ENCODE results near the gene POLDIP2. TPM values are rescaled to one million over a fixed set of nuclear protein-coding genes. Genes with fewer than 3 reads are reported as not detected.

The POLDIP2 gene
- total and polyA plus RNA-seq, 2 of the 4 experiments (the other 2 are of a cell fraction), result 66.7 to 77.8 TPM

GRCh38 chr17:28346199-28346580 lies 11.1 kb downstream of the POLDIP2 start (continued):
- TF ChIP-seq MAZ (IDR thresholded peaks at IDR 0.05; ENCODE audit: borderline replicate concordance, low read depth, low read length), result no peak

DNA sequence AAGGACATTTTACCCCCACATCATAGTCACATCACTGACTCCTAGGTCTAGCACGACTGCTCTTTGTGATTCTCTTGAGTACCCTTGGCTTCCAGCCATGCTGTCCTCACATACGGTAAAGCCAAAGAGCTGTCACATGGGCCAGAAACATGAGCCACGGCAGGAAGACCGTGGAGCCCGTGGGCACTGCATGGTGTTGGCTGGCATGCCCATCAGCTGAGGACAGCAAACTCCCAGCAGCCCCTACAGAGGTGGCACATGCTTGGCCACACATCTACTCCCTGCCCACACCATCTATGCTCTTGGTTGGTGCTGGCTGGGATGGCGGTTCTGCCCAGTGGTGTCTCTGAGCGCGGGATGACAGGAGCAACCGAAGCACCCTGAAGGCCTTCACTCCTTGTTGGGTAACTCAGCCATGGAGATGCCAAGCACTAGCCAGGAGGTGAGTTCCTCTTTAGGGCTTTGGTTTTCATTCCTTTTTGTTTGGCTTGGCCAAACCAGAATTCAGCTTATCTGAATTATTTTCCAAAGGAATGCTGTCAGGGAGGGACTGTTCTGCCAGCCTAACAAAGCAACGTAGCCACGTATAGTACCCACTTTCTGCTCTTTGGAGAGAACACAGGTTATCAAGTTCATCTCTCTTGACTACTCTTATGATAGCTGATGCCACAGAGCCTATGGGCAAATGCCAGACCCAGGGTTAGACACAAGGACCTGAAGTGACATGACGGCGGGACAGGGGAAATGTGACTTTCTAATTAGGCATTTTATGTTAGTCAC lies 11.7 kb downstream of the POLDIP2 start:
- H2BK15ac ChIP-seq (ENCODE audit: low read depth, low read length), result no peak overlapping the region
- in situ Hi-C loops (cut with MboI; ENCODE audit: low sequenced_read_pairs) (loop anchor here (25.0 kb wide), 1 partner anchor 808 kb away; no protein-coding TSS in a partner anchor), dilution Hi-C loops (cut with HindIII; ENCODE audit: low sequenced_read_pairs, unreplicated experiment) (no loop called here), intact Hi-C loops (cut with micrococcal nuclease) (loop anchor here (2.0 kb wide), 1 partner anchor 541 kb away; no protein-coding TSS in a partner anchor)
- no peak overlapping the region for H4K91ac ChIP-seq (ENCODE audit: insufficient read depth, low read depth, low read length)
- 0 out of 2 replicates have a peak overlapping the region, but pooled peaks have one; percentile 66 for H3K23ac ChIP-seq (ENCODE audit: low read depth, low read length)
- no peak overlapping the region for H3K9ac ChIP-seq (ENCODE audit: low read depth, low read length)
- H2AK9ac ChIP-seq (replicated peaks; ENCODE audit: low read depth, low read length, poor library complexity), result no peak overlapping the region
- H4K5ac ChIP-seq (ENCODE audit: low read depth, low read length), result peak overlapping the region; percentile 35; the same call in 1 of the 2 replicates
- H3K27me3 ChIP-seq (ENCODE audit: control insufficient read depth, insufficient read depth, low read length), result no peaks in the 10 kb centered on the region
- ChIA-PET POLR2A (ENCODE audit: unreplicated experiment) (interaction anchor here (2.8 kb wide), 1 partner anchor 12 kb away, joined by 9 read pairs; the partner anchor contains the start of gene POLDIP2), CTCF (interaction anchor here (0.6 to 1.7 kb wide), 2 partner anchors 305 to 452 kb away, joined by 4 to 5 read pairs; partner anchors contain the start of gene LYRM9)
- WGBS, 2 experiments (ENCODE audit: extremely low coverage in 2 of 2, insufficient read length in 1 of 2), result 60% methylated on average over 7 of the region's 13 CpGs; no CpG with 5 or more reads in 1 of the 2 experiments
- H3K4ac ChIP-seq (ENCODE audit: low read depth, low read length), result peak overlapping the region; percentile 4; the same call in 1 of the 2 replicates
- H3K9me1 ChIP-seq (ENCODE audit: insufficient read depth, low read length), result peaks cover 12% of the 10 kb centered on the region; the same call in 1 of the 2 replicates
- H4K20me1 ChIP-seq (ENCODE audit: insufficient read depth, low read length), result peaks cover 13% of the 10 kb centered on the region
- no peak overlapping the region for H2BK20ac ChIP-seq (ENCODE audit: low read depth, low read length)
- peak overlapping the region in 1 of 2 experiments; percentile 46; a peak in 2 of 4 replicates for H4K8ac ChIP-seq (ENCODE audit: low read depth in 2 of 2, low read length in 2 of 2)
- H3K79me1 ChIP-seq (ENCODE audit: low read depth in 1 of 2, low read length in 2 of 2), result peaks cover 20 to 69% of the 10 kb centered on the region in 2 experiments
- no peak overlapping the region for H3K4me3 ChIP-seq (ENCODE audit: insufficient read depth, low read depth, low read length)
- H3K14ac ChIP-seq (replicated peaks; ENCODE audit: low read depth, low read length), result no peak overlapping the region
- no peak for DNase-seq
- ATAC-seq (ENCODE audit: low read depth), result no peak
- peaks cover 16% of the 10 kb centered on the region for H3K4me1 ChIP-seq (ENCODE audit: control insufficient read depth, insufficient read depth, low read length)
- H3K36me3 ChIP-seq (ENCODE audit: control insufficient read depth, insufficient read depth, low read length), result peaks cover 81% of the 10 kb centered on the region
- no peak overlapping the region for H3K56ac ChIP-seq (ENCODE audit: extremely low read depth, insufficient read depth, low read length)
- H3K4me2 ChIP-seq (ENCODE audit: low read depth, low read length), result no peak overlapping the region
- H2AFZ ChIP-seq (replicated peaks; ENCODE audit: low read length, poor library complexity), result no peak overlapping the region
- H2AK5ac ChIP-seq (ENCODE audit: low read depth, low read length), result no peak overlapping the region; the same call in 1 of the 2 replicates
- H3K9me3 ChIP-seq (ENCODE audit: control insufficient read depth, insufficient read depth, low read length), result no peaks in the 10 kb centered on the region
- BruUV-seq (replicated peaks), result no TSS peak
- peak overlapping the region; percentile 79 for H2BK5ac ChIP-seq (ENCODE audit: low read depth, low read length, poor library complexity, severe bottlenecking)
- H2BK120ac ChIP-seq (ENCODE audit: low read depth, low read length), result no peak overlapping the region
- peak overlapping the region; percentile 39; the same call in 1 of the 2 replicates for H3K18ac ChIP-seq (ENCODE audit: low read depth, low read length)
- H3K27ac ChIP-seq (ENCODE audit: insufficient read depth, low read length), result peak overlapping the region; percentile 54; the same call in 1 of the 2 replicates
- TF ChIP-seq, protein P1, sequence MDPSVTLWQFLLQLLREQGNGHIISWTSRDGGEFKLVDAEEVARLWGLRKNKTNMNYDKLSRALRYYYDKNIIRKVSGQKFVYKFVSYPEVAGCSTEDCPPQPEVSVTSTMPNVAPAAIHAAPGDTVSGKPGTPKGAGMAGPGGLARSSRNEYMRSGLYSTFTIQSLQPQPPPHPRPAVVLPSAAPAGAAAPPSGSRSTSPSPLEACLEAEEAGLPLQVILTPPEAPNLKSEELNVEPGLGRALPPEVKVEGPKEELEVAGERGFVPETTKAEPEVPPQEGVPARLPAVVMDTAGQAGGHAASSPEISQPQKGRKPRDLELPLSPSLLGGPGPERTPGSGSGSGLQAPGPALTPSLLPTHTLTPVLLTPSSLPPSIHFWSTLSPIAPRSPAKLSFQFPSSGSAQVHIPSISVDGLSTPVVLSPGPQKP (IDR thresholded peaks at IDR 0.05; ENCODE audit: borderline replicate concordance, low read depth, low read length), result no peak
- TF ChIP-seq RAD21 (IDR thresholded peaks at IDR 0.05; ENCODE audit: low read length), result no peak
- TF ChIP-seq CTCF (conservative IDR thresholded peaks at IDR 0.05; ENCODE audit: low read depth, low read length), result no peak
- no peak for TF ChIP-seq RCOR1 (IDR thresholded peaks at IDR 0.05; ENCODE audit: insufficient replicate concordance, low read length)
- TF ChIP-seq RFX5 (IDR thresholded peaks at IDR 0.05; ENCODE audit: low read depth, low read length), result no peak
- no peak for TF ChIP-seq NFE2L2 (IDR thresholded peaks at IDR 0.05; ENCODE audit: low read depth, low read length)
- TF ChIP-seq CHD1 (IDR thresholded peaks at IDR 0.05; ENCODE audit: low read depth, low read length), result no peak
- no peak for TF ChIP-seq MAFK (IDR thresholded peaks at IDR 0.05; ENCODE audit: low read depth, low read length)
- no peak for TF ChIP-seq FOS (IDR thresholded peaks at IDR 0.05; ENCODE audit: low read depth, low read length)
- no peak for TF ChIP-seq MAZ (IDR thresholded peaks at IDR 0.05; ENCODE audit: borderline replicate concordance, low read depth, low read length)
- TF ChIP-seq CEBPB (IDR thresholded peaks at IDR 0.05; ENCODE audit: low read depth, low read length), result no peak
- no peak for TF ChIP-seq POLR2A (IDR thresholded peaks at IDR 0.05; ENCODE audit: low read depth, low read length)
- no peak for TF ChIP-seq SMC3 (IDR thresholded peaks at IDR 0.05; ENCODE audit: low read depth, low read length)

Data from IMR-90 (cell line).